K562 treated with DMSO at 1 percent for 48 hours (cell line): ENCODE results near the gene ANKIB1. TPM values are rescaled to one million over a fixed set of nuclear protein-coding genes. Genes with fewer than 3 reads are reported as not detected.

Experiments used
- total RNA-seq: library from RNA; unstranded; fragments of 300-600 nt; gene quantifications from 2 replicates; pipeline ENCODE4 v1.2.3, GENCODE V29; 2022; ENCODE audit warnings: low replicate concordance; ENCODE audit errors: extremely low read depth

The ANKIB1 gene, protein sequence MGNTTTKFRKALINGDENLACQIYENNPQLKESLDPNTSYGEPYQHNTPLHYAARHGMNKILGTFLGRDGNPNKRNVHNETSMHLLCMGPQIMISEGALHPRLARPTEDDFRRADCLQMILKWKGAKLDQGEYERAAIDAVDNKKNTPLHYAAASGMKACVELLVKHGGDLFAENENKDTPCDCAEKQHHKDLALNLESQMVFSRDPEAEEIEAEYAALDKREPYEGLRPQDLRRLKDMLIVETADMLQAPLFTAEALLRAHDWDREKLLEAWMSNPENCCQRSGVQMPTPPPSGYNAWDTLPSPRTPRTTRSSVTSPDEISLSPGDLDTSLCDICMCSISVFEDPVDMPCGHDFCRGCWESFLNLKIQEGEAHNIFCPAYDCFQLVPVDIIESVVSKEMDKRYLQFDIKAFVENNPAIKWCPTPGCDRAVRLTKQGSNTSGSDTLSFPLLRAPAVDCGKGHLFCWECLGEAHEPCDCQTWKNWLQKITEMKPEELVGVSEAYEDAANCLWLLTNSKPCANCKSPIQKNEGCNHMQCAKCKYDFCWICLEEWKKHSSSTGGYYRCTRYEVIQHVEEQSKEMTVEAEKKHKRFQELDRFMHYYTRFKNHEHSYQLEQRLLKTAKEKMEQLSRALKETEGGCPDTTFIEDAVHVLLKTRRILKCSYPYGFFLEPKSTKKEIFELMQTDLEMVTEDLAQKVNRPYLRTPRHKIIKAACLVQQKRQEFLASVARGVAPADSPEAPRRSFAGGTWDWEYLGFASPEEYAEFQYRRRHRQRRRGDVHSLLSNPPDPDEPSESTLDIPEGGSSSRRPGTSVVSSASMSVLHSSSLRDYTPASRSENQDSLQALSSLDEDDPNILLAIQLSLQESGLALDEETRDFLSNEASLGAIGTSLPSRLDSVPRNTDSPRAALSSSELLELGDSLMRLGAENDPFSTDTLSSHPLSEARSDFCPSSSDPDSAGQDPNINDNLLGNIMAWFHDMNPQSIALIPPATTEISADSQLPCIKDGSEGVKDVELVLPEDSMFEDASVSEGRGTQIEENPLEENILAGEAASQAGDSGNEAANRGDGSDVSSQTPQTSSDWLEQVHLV
- not detected in 2 replicates for total RNA-seq

DNA sequence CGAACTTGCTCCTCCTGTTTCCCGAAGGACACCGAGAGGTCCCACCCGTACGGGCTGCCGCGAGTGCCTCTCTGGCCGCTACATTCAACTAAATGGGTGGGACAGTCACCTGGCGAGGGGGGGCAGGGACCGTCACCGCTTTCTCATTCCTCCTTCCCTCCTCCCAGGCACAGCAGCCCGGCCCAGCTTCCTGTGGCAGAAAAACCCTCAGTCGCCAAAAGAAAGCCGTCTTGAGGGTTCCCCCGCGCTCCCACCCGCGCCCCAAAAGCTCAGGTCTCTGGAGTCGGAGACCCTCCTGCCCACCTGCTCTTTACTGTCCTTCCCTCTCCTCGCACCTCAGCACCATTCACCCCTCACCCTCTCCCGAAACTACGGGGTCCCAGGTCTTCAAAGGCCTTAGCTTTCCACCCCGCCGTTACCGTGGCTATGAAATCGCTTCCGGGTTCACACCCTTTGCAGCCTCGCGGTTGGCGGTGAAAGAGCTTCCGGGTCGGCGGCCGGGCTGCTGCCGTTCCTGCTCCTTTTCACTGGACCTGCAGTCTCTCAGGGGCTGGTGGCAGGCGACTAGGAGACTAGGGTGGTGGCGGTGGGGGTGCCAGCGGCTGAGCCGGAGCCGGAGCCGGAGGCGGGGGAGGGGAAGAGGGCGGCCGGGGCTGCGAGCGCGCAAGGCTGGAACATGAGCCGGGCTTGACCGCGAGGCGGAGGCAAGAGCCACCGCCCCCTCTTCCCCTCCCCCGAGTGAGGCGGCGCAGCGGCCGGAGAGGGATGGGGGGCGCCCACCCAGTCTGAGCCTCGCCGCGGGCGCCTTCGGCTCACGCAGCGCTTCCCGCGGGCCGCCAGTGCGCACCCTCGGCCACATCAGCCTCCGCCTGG lies at the start of gene ANKIB1, which contains the start of gene KRIT1:
Gene ANKIB1 (plus strand): TSS at position 488 of the 873 bp plus-strand sequence. CDS start 49,005 bp downstream, outside the sequence.
Gene KRIT1 (minus strand): TSS at position 428 of the 873 bp plus-strand sequence. CDS start 3,779 bp downstream, outside the sequence.

DNA sequence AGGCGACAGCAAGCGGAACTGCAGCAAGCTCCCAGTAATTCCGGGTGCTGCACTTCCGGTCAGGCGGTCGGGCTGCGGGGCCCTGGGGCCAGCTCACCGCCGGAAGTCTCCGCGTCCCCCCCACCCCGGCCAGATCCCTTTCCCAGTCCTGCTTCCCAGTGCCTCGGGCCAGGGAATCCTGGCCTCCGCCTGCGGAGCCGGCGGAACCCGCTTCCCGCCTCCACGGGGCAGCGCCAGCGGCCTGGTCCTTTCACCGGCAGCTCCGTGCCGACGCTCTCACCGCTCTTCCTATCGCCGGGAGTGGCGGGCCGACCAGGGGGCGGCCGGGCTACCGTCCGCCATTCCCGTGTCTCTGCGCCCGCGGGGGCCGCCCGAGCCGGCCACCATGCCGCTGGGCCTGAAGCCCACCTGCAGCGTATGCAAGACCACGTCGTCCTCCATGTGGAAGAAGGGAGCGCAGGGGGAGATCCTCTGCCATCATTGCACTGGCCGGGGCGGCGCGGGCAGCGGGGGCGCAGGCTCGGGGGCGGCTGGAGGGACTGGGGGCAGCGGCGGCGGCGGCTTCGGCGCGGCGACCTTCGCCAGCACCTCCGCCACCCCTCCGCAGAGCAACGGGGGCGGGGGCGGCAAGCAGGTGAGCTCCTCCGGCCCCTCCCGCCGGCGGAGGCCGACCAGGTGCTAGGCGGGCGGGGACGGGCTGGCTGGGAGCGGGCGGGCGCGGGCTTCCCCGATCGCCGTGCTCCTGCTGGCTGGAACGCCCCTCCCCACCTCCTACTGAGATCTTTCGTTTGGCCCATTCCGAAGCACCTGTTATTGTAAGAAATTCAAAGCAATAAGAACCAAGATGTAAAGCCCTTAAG lies 201.8 kb downstream of the ANKIB1 start, which contains the start of gene GATAD1:
Gene GATAD1 (plus strand): TSS at position 138 of the 860 bp plus-strand sequence. CDS start 248 bp downstream, at position 386.

Other genes starting within 250 kb of the ANKIB1 start
- gene CYP51A1, start 111.5 kb upstream of the ANKIB1 start, total RNA-seq = not detected in 2 replicates
- gene LRRD1, start 66.8 kb upstream of the ANKIB1 start, total RNA-seq = not detected in 2 replicates
- not detected in 2 replicates for gene KRIT1, start 60 bp upstream of the ANKIB1 start, total RNA-seq
- gene GATAD1, start 201.5 kb downstream of the ANKIB1 start, total RNA-seq = not detected in 2 replicates
- not detected in 2 replicates for gene ERVW-1, start 232.0 kb downstream of the ANKIB1 start, total RNA-seq